ENCODE data around the gene CLMN. TPM values are rescaled to one million over a fixed set of nuclear protein-coding genes. Genes with fewer than 3 reads are reported as not detected.
A peak's percentile ranks its signal among the peaks of the same experiment; 100 is the strongest.

Gene CLMN
- total RNA-seq, 1 donor, result 0.36 TPM

- no peak overlapping the region for H3K4me3 ChIP-seq (ENCODE audit: low read depth, low read length)
- DNase-seq (ENCODE audit: low read depth), result peak; percentile 20
- TF ChIP-seq CTCF (IDR thresholded peaks at IDR 0.05; ENCODE audit: insufficient read depth, low read length), result peak; percentile 57
These were observed 41.8 kb upstream of the CLMN start for GRCh38 chr14:95361373-95362137.

- TF ChIP-seq CTCF (IDR thresholded peaks at IDR 0.05; ENCODE audit: insufficient read depth, low read length), result no peak
- no peak for DNase-seq (ENCODE audit: low read depth)
- H3K4me3 ChIP-seq (ENCODE audit: low read depth, low read length), result no peak overlapping the region
These were observed 41.1 kb upstream of the CLMN start for GRCh38 chr14:95360828-95361227.

DNA sequence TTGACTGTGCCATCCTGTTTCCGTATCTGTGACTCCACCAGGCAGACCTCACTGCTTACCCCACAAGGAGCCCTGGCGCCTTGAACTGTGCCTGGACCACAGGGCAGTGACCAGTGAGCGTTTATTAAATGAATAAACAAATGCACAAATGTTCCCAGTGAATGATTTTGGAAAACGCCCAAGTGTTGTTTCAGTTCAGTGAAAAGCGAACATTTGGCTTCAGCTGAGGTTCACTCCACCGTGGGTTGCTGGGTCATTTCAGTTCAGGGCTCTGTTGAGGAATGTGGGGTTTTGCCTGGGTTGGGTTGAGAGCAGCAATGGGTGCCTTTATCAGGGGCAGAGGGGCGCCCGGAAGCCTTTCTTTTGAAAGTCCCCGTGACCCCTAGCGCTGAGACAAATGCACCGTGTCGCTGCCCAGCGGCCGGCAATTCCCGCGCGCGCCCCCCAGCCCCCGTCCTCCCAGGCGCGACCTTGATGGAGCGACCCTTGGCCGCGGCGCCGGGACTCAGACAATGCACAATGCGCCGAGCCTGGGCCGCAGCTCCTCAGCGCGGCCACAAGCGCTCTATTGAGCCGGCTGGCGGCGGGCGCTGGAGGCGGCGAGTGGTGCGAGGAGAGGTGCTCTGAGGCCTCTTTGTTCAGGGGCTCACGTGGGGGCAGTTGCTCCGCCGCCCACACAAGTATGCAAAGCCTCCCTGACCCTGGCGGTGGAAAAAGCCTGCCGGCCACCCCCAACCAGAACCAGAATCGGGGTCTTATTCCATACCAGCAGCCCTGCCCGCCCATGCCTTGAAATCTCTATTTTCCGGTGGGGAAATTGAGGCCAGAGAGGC is 40.5 kb upstream of the CLMN start:
- no peak for DNase-seq (ENCODE audit: low read depth)
- TF ChIP-seq CTCF (IDR thresholded peaks at IDR 0.05; ENCODE audit: insufficient read depth, low read length), result no peak
- no peak overlapping the region for H3K4me3 ChIP-seq (ENCODE audit: low read depth, low read length)

GRCh38 chr14:95356245-95356869 is 36.6 kb upstream of the CLMN start:
- TF ChIP-seq CTCF (IDR thresholded peaks at IDR 0.05; ENCODE audit: insufficient read depth, low read length), result no peak
- H3K4me3 ChIP-seq (ENCODE audit: low read depth, low read length), result no peak overlapping the region
- no peak for DNase-seq (ENCODE audit: low read depth)

DNA sequence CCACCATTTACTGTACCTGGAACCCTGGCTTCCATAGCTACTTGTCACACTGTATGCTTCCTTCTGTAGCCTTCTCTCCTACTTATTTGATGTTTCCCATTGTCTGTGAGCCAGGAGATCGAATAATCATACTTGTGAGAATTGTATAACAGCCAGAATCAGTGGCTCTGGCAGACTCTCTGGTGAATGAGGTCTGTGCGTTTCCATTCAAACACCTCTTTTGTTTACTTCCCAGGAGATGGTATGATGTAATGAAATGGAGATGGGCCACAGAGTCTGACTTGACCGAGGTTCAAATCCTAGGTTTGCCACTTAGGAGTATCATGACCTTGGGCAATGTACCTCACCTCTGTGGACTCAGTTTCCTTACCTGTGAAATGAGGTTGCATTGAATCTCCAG is 35.7 kb upstream of the CLMN start:
- no peak for DNase-seq (ENCODE audit: low read depth)
- TF ChIP-seq CTCF (IDR thresholded peaks at IDR 0.05; ENCODE audit: insufficient read depth, low read length), result no peak
- H3K4me3 ChIP-seq (ENCODE audit: low read depth, low read length), result no peak overlapping the region

DNA sequence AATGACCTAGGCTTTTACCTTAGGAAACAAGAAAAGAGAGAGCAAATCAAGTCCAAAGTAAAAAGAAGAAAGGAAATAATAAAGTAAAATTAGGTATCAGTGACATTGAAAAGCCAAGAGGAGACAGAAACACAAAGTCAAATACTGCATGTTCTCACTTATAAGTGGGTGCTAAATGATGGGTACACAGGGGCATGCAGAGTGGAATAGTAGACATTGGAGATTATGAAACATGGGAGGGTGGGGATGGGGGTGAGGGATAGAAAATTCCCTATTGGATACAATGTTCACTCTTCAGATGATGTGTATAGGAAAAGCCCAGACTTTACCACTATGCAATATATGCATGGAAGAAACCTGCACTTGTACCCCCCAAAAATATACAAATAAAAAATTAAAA is 35.1 kb upstream of the CLMN start:
- no peak for TF ChIP-seq CTCF (IDR thresholded peaks at IDR 0.05; ENCODE audit: insufficient read depth, low read length)
- no peak for DNase-seq (ENCODE audit: low read depth)
- no peak overlapping the region for H3K4me3 ChIP-seq (ENCODE audit: low read depth, low read length)

All from fibroblast of the aortic adventitia (primary cell).